ENCODE data around the gene SFT2D3.

SFT2D3 gene

DNA sequence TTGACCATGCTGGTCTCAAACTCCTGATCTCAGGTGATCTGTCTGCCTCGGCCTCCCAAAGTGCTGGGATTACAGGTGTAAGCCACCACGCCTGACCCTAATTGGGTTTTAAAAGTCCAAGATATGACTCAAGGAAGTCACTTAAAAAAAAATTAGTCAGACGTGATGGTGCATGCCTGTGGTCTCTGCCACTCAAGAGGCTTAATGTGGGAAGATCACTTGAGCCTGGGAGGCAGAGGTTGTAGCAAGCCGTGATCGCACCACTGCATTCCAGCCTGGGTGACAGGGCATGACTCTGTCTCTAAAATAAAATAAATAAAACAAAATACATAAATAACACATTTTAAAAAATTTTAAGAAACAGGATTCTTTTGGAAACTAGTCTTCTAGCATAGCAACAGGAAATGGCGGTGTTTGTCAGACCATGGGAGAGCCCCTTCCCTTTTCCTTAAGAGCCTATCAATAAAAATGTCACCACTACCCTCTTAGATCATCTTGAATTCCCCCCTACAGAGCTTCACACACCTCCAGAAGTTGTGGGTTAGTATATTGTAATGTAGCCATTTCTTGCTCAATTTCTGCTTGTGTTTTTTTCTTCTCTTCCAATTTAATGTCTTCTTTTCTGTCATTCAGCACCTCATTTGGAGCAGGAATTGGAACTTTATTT lies 20.1 kb downstream of the SFT2D3 start:
- DNase-seq (ENCODE audit: low spot score) (no peak), ATAC-seq (ENCODE audit: low read depth) (no peak)
- H3K27ac ChIP-seq (ENCODE audit: poor library complexity, severe bottlenecking), result peak overlapping the region; percentile 49
- H3K4me1 ChIP-seq (ENCODE audit: insufficient read depth, poor library complexity, severe bottlenecking), result peaks cover 18% of the 10 kb centered on the region
- TF ChIP-seq, protein P1, sequence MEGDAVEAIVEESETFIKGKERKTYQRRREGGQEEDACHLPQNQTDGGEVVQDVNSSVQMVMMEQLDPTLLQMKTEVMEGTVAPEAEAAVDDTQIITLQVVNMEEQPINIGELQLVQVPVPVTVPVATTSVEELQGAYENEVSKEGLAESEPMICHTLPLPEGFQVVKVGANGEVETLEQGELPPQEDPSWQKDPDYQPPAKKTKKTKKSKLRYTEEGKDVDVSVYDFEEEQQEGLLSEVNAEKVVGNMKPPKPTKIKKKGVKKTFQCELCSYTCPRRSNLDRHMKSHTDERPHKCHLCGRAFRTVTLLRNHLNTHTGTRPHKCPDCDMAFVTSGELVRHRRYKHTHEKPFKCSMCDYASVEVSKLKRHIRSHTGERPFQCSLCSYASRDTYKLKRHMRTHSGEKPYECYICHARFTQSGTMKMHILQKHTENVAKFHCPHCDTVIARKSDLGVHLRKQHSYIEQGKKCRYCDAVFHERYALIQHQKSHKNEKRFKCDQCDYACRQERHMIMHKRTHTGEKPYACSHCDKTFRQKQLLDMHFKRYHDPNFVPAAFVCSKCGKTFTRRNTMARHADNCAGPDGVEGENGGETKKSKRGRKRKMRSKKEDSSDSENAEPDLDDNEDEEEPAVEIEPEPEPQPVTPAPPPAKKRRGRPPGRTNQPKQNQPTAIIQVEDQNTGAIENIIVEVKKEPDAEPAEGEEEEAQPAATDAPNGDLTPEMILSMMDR (IDR thresholded peaks at IDR 0.05; ENCODE audit: poor library complexity, severe bottlenecking), result no peak
- H3K4me3 ChIP-seq (ENCODE audit: severe bottlenecking), result no peak overlapping the region
- no peaks in the 10 kb centered on the region for H3K9me3 ChIP-seq (ENCODE audit: severe bottlenecking)
- no peaks in the 10 kb centered on the region for H3K27me3 ChIP-seq (ENCODE audit: insufficient read depth, poor library complexity, severe bottlenecking)
- H3K36me3 ChIP-seq (ENCODE audit: low read depth), result peaks cover 88% of the 10 kb centered on the region

DNA sequence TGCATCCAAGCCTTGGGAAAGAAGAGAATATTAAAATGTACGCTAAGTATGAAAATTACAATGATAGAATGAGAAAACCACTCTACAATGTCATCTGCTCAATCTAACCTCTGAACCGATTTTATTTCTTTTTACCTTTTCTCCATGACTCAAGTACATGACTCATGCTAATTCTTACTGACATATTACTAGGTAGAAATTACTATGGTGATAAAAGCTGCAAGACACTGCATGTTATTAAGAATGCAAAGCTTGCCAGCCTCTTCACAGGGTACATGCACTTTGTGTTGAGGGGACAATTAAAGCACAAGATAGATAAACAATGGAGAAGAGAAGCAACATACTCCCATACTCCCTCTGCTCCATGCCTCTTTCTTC lies 20.7 kb downstream of the SFT2D3 start:
- Histone ChIP-seq H3K4me3 (ENCODE audit: severe bottlenecking) (no peak overlapping the region), H3K36me3 (ENCODE audit: low read depth) (peaks cover 85% of the 10 kb centered on the region), H3K27ac (ENCODE audit: poor library complexity, severe bottlenecking) (peak overlapping the region; percentile 49), H3K27me3 (ENCODE audit: insufficient read depth, poor library complexity, severe bottlenecking) (no peaks in the 10 kb centered on the region), H3K9me3 (ENCODE audit: severe bottlenecking) (no peaks in the 10 kb centered on the region), H3K4me1 (ENCODE audit: insufficient read depth, poor library complexity, severe bottlenecking) (peaks cover 18% of the 10 kb centered on the region)
- no peak for DNase-seq (ENCODE audit: low spot score)
- TF ChIP-seq, protein P1 (IDR thresholded peaks at IDR 0.05; ENCODE audit: poor library complexity, severe bottlenecking), result no peak
- peak; percentile 92 for ATAC-seq (ENCODE audit: low read depth)

DNA sequence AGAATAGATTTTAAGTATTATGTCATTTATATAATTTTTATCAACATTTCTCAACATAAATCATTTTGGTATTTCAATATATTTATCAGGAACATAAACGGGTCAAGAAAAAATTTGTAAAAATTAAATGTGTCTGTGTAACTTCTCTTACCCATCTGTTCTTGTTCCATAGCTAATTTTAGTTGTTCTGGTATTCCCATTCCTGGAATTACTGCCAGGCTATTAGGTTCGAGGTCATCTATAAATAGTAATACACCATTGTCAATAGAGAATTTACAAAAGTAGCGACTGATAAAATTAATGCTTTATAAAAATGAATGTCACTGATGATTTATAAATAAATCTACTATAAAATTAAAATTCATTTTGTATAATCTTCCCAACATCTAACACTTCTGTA lies 21.5 kb downstream of the SFT2D3 start:
- Histone ChIP-seq H3K27me3 (ENCODE audit: insufficient read depth, poor library complexity, severe bottlenecking) (no peaks in the 10 kb centered on the region), H3K9me3 (ENCODE audit: severe bottlenecking) (no peaks in the 10 kb centered on the region), H3K4me1 (ENCODE audit: insufficient read depth, poor library complexity, severe bottlenecking) (peaks cover 18% of the 10 kb centered on the region), H3K27ac (ENCODE audit: poor library complexity, severe bottlenecking) (peak overlapping the region; percentile 49), H3K36me3 (ENCODE audit: low read depth) (peaks cover 79% of the 10 kb centered on the region), H3K4me3 (ENCODE audit: severe bottlenecking) (no peak overlapping the region)
- DNase-seq (ENCODE audit: low spot score) (no peak), ATAC-seq (ENCODE audit: low read depth) (no peak)
- TF ChIP-seq, protein P1 (IDR thresholded peaks at IDR 0.05; ENCODE audit: poor library complexity, severe bottlenecking), result no peak

DNA sequence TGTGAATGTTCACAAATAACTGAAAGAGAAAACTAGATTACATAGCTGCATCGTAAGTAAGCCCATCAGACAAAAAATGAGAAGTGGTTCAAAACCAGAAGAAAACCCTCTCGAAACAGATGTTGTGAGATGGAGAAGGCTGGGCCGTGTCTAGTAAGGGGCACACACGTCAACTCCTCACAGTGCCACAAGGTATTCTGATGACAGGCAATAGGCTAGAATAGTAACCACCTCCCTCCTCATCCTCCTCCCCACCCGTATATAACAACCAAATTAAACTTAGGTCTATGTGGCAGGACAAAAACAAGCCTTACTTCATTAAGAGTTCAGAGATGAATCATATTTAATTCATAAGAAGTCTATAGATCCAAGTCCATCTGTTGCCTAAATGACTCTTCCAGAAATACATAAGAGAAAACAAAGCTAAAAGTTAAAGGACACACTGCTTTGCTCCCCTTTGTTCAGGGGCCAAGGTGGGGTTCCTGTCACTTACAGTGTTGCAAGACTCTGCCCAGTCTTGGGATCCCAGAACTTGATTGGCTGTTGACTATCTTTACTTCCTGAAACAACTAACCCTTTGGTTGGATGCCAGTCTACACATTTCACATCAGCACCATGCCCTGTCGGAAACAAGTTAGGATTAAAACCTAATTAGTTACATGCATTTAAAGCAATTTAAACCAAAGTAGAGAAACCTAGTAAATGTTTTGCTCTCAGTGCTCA lies 25.0 kb downstream of the SFT2D3 start:
- Histone ChIP-seq H3K27ac (ENCODE audit: poor library complexity, severe bottlenecking) (no peak overlapping the region), H3K4me3 (ENCODE audit: severe bottlenecking) (no peak overlapping the region), H3K36me3 (ENCODE audit: low read depth) (peaks cover 53% of the 10 kb centered on the region), H3K27me3 (ENCODE audit: insufficient read depth, poor library complexity, severe bottlenecking) (no peaks in the 10 kb centered on the region), H3K4me1 (ENCODE audit: insufficient read depth, poor library complexity, severe bottlenecking) (peaks cover 17% of the 10 kb centered on the region), H3K9me3 (ENCODE audit: severe bottlenecking) (no peaks in the 10 kb centered on the region)
- TF ChIP-seq, protein P1 (IDR thresholded peaks at IDR 0.05; ENCODE audit: poor library complexity, severe bottlenecking), result no peak
- DNase-seq (ENCODE audit: low spot score), result no peak
- ATAC-seq (ENCODE audit: low read depth), result no peak

Data from RWPE2 (cell line).